Thyroid gland (tissue), 4 donors: ENCODE results near the gene IQGAP3.

Experiments
- POLR2A ChIP-seq, 2 donors: fragments of 450-650 bp; IDR thresholded peaks; one replicate each; pipeline ENCODE4 v1.6.1; 2017; ENCODE audit warnings: antibody characterized with exemption in 2 of 2, mild to moderate bottlenecking in 2 of 2, moderate library complexity in 1 of 2
- TF ChIP-seq, protein P1 (sequence below), 6 experiments: fragments of 200-600 bp in 3 of 6; fragments of 450-650 bp in 3 of 6; sonication (generic) in 3 of 6; IDR thresholded peaks; one replicate each; pipeline ENCODE4 v1.5.1; 2016 to 2019; ENCODE audit warnings: antibody characterized with exemption in 6 of 6, mild to moderate bottlenecking in 2 of 6, inconsistent platforms in 1 of 6, moderate library complexity in 1 of 6

DNA sequence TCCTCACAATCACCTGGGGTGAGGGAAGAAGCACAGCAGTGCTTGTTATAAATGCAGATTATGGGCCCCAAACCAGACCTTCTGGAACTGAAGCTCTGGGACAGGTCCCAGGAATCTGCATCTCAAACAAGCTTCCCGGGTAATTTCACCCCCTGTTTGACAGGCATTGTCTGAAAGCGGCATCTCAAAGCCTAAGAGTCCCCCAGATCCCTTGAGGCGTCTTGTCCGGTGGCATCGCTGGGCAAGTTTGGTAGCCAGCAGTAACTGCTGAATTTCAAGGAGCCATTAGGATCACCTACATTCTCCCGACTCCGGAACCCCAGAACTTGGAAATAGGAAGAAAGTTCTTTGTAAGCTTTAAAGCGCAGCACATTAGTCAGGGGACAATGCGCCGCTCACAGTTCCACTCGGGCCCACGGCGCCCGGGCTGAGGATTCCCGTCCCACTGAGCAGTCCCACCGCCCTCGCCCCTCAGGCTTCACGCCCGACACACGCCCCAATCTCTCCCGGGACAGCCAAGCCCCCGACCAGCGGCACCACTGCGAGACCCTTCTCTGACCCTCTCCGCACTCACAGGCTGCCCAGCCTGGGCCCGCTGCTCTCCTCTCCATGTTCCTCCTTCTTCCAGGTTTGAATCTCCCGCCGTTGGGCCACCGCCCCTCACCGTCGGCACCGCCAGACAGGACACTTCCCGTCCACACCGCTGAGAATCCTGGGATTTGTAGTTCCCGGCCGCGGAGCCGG is at the start of gene IQGAP3:
- TF ChIP-seq, protein P1, sequence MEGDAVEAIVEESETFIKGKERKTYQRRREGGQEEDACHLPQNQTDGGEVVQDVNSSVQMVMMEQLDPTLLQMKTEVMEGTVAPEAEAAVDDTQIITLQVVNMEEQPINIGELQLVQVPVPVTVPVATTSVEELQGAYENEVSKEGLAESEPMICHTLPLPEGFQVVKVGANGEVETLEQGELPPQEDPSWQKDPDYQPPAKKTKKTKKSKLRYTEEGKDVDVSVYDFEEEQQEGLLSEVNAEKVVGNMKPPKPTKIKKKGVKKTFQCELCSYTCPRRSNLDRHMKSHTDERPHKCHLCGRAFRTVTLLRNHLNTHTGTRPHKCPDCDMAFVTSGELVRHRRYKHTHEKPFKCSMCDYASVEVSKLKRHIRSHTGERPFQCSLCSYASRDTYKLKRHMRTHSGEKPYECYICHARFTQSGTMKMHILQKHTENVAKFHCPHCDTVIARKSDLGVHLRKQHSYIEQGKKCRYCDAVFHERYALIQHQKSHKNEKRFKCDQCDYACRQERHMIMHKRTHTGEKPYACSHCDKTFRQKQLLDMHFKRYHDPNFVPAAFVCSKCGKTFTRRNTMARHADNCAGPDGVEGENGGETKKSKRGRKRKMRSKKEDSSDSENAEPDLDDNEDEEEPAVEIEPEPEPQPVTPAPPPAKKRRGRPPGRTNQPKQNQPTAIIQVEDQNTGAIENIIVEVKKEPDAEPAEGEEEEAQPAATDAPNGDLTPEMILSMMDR (IDR thresholded peaks at IDR 0.05), result no peak
- no peak for TF ChIP-seq POLR2A (IDR thresholded peaks at IDR 0.05)
